DND-41 (cell line): ENCODE measurements around the gene TIA1.

Source experiments
- CTCF ChIP-seq: IDR thresholded peaks from 2 replicates; pipeline ENCODE4 v1.5.1; 2012; ENCODE audit warnings: borderline replicate concordance, low read length, moderate library complexity, mild to moderate bottlenecking; ENCODE audit not compliant: poor library complexity, severe bottlenecking; ENCODE audit errors: extremely low read depth
- EZH2 ChIP-seq: IDR thresholded peaks from 3 replicates; pipeline ENCODE4 v1.6.1; 2012; ENCODE audit warnings: borderline replicate concordance, low read depth, mild to moderate bottlenecking, moderate library complexity, low read length, inconsistent platforms; ENCODE audit not compliant: severe bottlenecking

DNA sequence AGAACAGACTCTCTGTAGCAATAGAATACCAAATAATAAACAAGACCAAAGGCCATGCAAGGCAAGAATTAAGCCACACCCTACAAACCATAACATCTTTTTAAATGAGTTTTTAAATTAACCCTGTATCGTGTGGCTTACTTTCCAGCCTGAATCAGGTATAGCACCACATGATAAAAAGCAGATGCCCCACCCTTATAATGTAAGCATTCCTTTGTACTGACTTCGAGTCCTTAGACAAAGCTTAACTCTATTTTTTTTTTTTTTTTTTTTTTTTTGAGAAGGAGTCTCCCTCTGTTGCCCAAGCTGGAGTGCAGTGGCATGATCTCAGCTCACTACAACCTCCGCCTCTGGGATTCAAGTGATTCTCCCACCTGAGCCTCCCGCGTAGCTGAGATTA lies 55.9 kb downstream of the TIA1 start:
- TF ChIP-seq CTCF (no peak), EZH2 (no peak)
